Stimulated activated CD4-positive, alpha-beta T cell treated with anti-CD3 and anti-CD28 coated beads, Interleukin-2, amount 100 ng/mL, for 48 hours (primary cell): ENCODE measurements around the gene CTNNA2.
"Not testable (repeated sequence)": the region's sequence is repeated elsewhere in the genome, so short reads cannot be mapped to it uniquely, and the experiment has no call there.

ENCODE experiments used
- DNase-seq, 2 donors: peaks; one replicate each; pipeline ENCODE4 v3.0.0-alpha.2; 2020

The CTNNA2 gene

GRCh38 chr2:80166483-80167171 lies 653.8 kb downstream of the CTNNA2 start:
- DNase-seq, result no peak

GRCh38 chr2:80167284-80167808 lies 654.5 kb downstream of the CTNNA2 start:
- no peak for DNase-seq

GRCh38 chr2:80168037-80168436 lies 655.2 kb downstream of the CTNNA2 start:
- no peak for DNase-seq

- no peak for DNase-seq
Observed at GRCh38 chr2:80168801-80169200, 656.0 kb downstream of the CTNNA2 start.

- no peak for DNase-seq
Observed at GRCh38 chr2:80169811-80170594, 657.2 kb downstream of the CTNNA2 start.

GRCh38 chr2:80185091-80185490 lies 672.2 kb downstream of the CTNNA2 start:
- no peak for DNase-seq

- no peak for DNase-seq
Observed at GRCh38 chr2:80186262-80186661, 673.4 kb downstream of the CTNNA2 start.

- no peak for DNase-seq
Observed at GRCh38 chr2:80187156-80187555, 674.3 kb downstream of the CTNNA2 start.

- DNase-seq, result no peak
Observed at GRCh38 chr2:80190166-80190565, 677.3 kb downstream of the CTNNA2 start.

- DNase-seq, result no peak
Observed at GRCh38 chr2:80193566-80193965, 680.7 kb downstream of the CTNNA2 start.

GRCh38 chr2:80195034-80195433 lies 682.2 kb downstream of the CTNNA2 start:
- DNase-seq, result no peak

- no peak for DNase-seq
Observed at GRCh38 chr2:80198042-80198441, 685.2 kb downstream of the CTNNA2 start.

GRCh38 chr2:80199504-80199903 lies 686.7 kb downstream of the CTNNA2 start:
- no peak for DNase-seq

GRCh38 chr2:80203929-80204328 lies 691.1 kb downstream of the CTNNA2 start:
- DNase-seq, result not testable (repeated sequence)

- DNase-seq, result no peak
Observed at GRCh38 chr2:80205498-80205897, 692.6 kb downstream of the CTNNA2 start.

- DNase-seq, result no peak
Observed at GRCh38 chr2:80209458-80209857, 696.6 kb downstream of the CTNNA2 start.

GRCh38 chr2:80217446-80217845 lies 704.6 kb downstream of the CTNNA2 start:
- no peak for DNase-seq

- no peak for DNase-seq
Observed at GRCh38 chr2:80222644-80223043, 709.8 kb downstream of the CTNNA2 start.

GRCh38 chr2:80231421-80231820 lies 718.6 kb downstream of the CTNNA2 start:
- DNase-seq, result no peak

GRCh38 chr2:80233333-80233732 lies 720.5 kb downstream of the CTNNA2 start:
- no peak for DNase-seq

GRCh38 chr2:80238692-80239469 lies 726.0 kb downstream of the CTNNA2 start:
- DNase-seq, result peak; percentile 9 to 13

GRCh38 chr2:80242355-80242910 lies 729.6 kb downstream of the CTNNA2 start:
- DNase-seq, result no peak
